SK-N-SH (cell line): ENCODE measurements around the gene PHACTR2. TPM values are rescaled to one million over a fixed set of nuclear protein-coding genes. Genes with fewer than 3 reads are reported as not detected.

ENCODE experiments used
- CTCF ChIA-PET: fragments of 300-600, 350-600 bp; formaldehyde crosslinking; extraction: SDS; loops from one replicate; lab custom pipeline; 2021; lab: Yijun Ruan, JAX
- POLR2A ChIA-PET: fragments of 350-600 bp; sonication (Branson Sonifier 250); formaldehyde crosslinking; extraction: SDS; loops from one replicate; lab custom pipeline; 2020; ENCODE audit warnings: antibody characterized with exemption, inconsistent platforms; lab: Yijun Ruan, JAX
- DNase-seq: peaks from one replicate; pipeline ENCODE4 v3.0.0; 2012
- H2AFZ ChIP-seq: fragments of 200-600 bp; sonication (generic); 2 replicates; pipeline ENCODE4 v1.8.1; 2016; ENCODE audit warnings: antibody characterized with exemption, mild to moderate bottlenecking, low read depth
- H3F3A ChIP-seq: fragments of 200-600 bp; sonication (generic); replicated peaks from 2 replicates; pipeline ENCODE3; 2016; ENCODE audit warnings: antibody characterized with exemption, mild to moderate bottlenecking; ENCODE audit not compliant: insufficient read depth
- H3K27ac ChIP-seq, 2 experiments: fragments of 200-500 bp in 1 of 2; fragments of 200-600 bp in 1 of 2; sonication (Bioruptor generic) in 1 of 2; sonication (generic), shearing (Covaris generic) in 1 of 2; 2 replicates each; pipeline versions ENCODE4 v1.5.1 to v1.6.1; 2014 to 2016; ENCODE audit warnings: low read depth in 2 of 2, inconsistent platforms in 1 of 2, low read length in 1 of 2, mild to moderate bottlenecking in 1 of 2, mixed read lengths in 1 of 2
- H3K27me3 ChIP-seq: fragments of 200-600 bp; sonication (generic), shearing (Covaris generic); 2 replicates; pipeline ENCODE4 v1.6.1; 2016; ENCODE audit warnings: mixed run types; ENCODE audit not compliant: insufficient read depth
- H3K36me3 ChIP-seq, 2 experiments: fragments of 200-500 bp in 1 of 2; fragments of 200-600 bp in 1 of 2; sonication (Bioruptor generic) in 1 of 2; sonication (generic) in 1 of 2; replicated peaks in 1 of 2; 2 replicates each; pipeline versions ENCODE3 to v1.5.1; 2014 to 2016; ENCODE audit warnings: low read length in 1 of 2, mild to moderate bottlenecking in 1 of 2; ENCODE audit not compliant: insufficient read depth in 2 of 2, control insufficient read depth in 1 of 2
- H3K4me1 ChIP-seq, 2 experiments: fragments of 200-500 bp in 1 of 2; fragments of 200-600 bp in 1 of 2; sonication (Bioruptor generic) in 1 of 2; sonication (generic), shearing (Covaris generic) in 1 of 2; 2 replicates each; pipeline versions ENCODE4 v1.5.1 to v1.6.1; 2014 to 2016; ENCODE audit warnings: low read depth in 1 of 2, low read length in 1 of 2, mixed run types in 1 of 2; ENCODE audit not compliant: insufficient read depth in 2 of 2, control insufficient read depth in 1 of 2
- H3K4me2 ChIP-seq: fragments of 200-600 bp; sonication (generic), shearing (Covaris generic); 2 replicates; pipeline ENCODE4 v1.6.1; 2017; ENCODE audit warnings: mixed run types
- H3K4me3 ChIP-seq, 2 experiments: fragments of 200-500 bp in 1 of 2; fragments of 200-600 bp in 1 of 2; sonication (Bioruptor generic) in 1 of 2; sonication (generic), shearing (Covaris generic) in 1 of 2; 2 replicates each; pipeline versions ENCODE4 v1.5.1 to v1.8.1; 2014 to 2016; ENCODE audit warnings: low read depth in 2 of 2, inconsistent platforms in 1 of 2, low read length in 1 of 2, mild to moderate bottlenecking in 1 of 2, mixed read lengths in 1 of 2, moderate library complexity in 1 of 2
- H3K79me2 ChIP-seq: fragments of 200-600 bp; sonication (generic); 2 replicates; pipeline ENCODE4 v1.8.1; 2017; ENCODE audit warnings: mild to moderate bottlenecking; ENCODE audit not compliant: insufficient read depth
- H3K9ac ChIP-seq: fragments of 200-600 bp; sonication (generic); 2 replicates; pipeline ENCODE4 v1.6.1; 2017; ENCODE audit warnings: mixed run types
- H3K9me2 ChIP-seq: fragments of 200-600 bp; sonication (generic); 2 replicates; pipeline ENCODE4 v1.6.1; 2017; ENCODE audit warnings: mixed run types
- H3K9me3 ChIP-seq: fragments of 200-600 bp; sonication (generic); 2 replicates; pipeline ENCODE4 v1.6.1; 2017; ENCODE audit warnings: mixed run types, mild to moderate bottlenecking, moderate library complexity
- H4K20me1 ChIP-seq: fragments of 200-600 bp; sonication (generic); 2 replicates; pipeline ENCODE4 v1.6.1; 2017; ENCODE audit warnings: mild to moderate bottlenecking, mixed run types; ENCODE audit not compliant: insufficient read depth
- CHD2 ChIP-seq: fragments of 150-350 bp; IDR thresholded peaks from 2 replicates; pipeline ENCODE4 v1.6.1; 2018; ENCODE audit warnings: low read length; ENCODE audit not compliant: partially characterized antibody
- CTCF ChIP-seq: fragments of 200-600 bp; sonication (generic); IDR thresholded peaks from 2 replicates; pipeline ENCODE4 v1.6.1; 2017; ENCODE audit warnings: antibody characterized with exemption, mild to moderate bottlenecking, moderate library complexity
- EP300 ChIP-seq, 2 experiments: IDR thresholded peaks; 2 replicates each; pipeline versions ENCODE4 v1.4.0 to v1.6.1; 2012; ENCODE audit warnings: borderline replicate concordance in 1 of 2, low read depth in 1 of 2, low read length in 1 of 2
- EZH2phosphoT487 ChIP-seq: fragments of 200-600 bp; sonication (generic); IDR thresholded peaks from 2 replicates; pipeline ENCODE4 v1.6.1; 2017; ENCODE audit warnings: low read depth, mixed run types, mild to moderate bottlenecking, antibody characterized with exemption, moderate library complexity, borderline replicate concordance
- FOXJ3 ChIP-seq: sonication (generic); formaldehyde crosslinking; IDR thresholded peaks from 2 replicates; pipeline ENCODE4 v1.5.1; 2020; ENCODE audit warnings: mild to moderate bottlenecking, missing genetic modification reagents
- GATA2 ChIP-seq: sonication (generic); formaldehyde crosslinking; IDR thresholded peaks from 2 replicates; pipeline ENCODE4 v1.5.0; 2020; ENCODE audit warnings: mild to moderate bottlenecking, missing genetic modification reagents
- IRF3 ChIP-seq: fragments of 150-350 bp; IDR thresholded peaks from 2 replicates; pipeline ENCODE4 v1.6.1; 2016; ENCODE audit warnings: mild to moderate bottlenecking, low read depth, low read length
- JUND ChIP-seq: IDR thresholded peaks from 2 replicates; pipeline ENCODE4 v1.4.0; 2012
- MXI1 ChIP-seq: IDR thresholded peaks from 2 replicates; pipeline ENCODE4 v1.6.1; 2012; ENCODE audit warnings: mild to moderate bottlenecking, low read depth, low read length, improper control_type of control experiment
- PBX3 ChIP-seq: IDR thresholded peaks from 2 replicates; pipeline ENCODE4; 2012
- REST ChIP-seq: IDR thresholded peaks from 2 replicates; pipeline ENCODE4 v1.6.1; 2012; ENCODE audit warnings: mild to moderate bottlenecking, low read depth, low read length, moderate library complexity
- RXRA ChIP-seq: IDR thresholded peaks from 2 replicates; pipeline ENCODE4 v1.4.0; 2012; ENCODE audit warnings: low read depth, mild to moderate bottlenecking, borderline replicate concordance
- TCF12 ChIP-seq: IDR thresholded peaks from 2 replicates; pipeline ENCODE4 v1.4.0; 2012
- USF1 ChIP-seq: IDR thresholded peaks from 2 replicates; pipeline ENCODE4 v1.4.0; 2012; ENCODE audit warnings: low read depth, borderline replicate concordance
- USF2 ChIP-seq: fragments of 150-350 bp; IDR thresholded peaks from 2 replicates; pipeline ENCODE4 v1.6.1; 2017; ENCODE audit warnings: antibody characterized with exemption, low read length, low read depth, borderline replicate concordance
- YY1 ChIP-seq: IDR thresholded peaks from 2 replicates; pipeline ENCODE4 v1.4.0; 2012; ENCODE audit warnings: low read depth, mild to moderate bottlenecking
- ZBTB33 ChIP-seq: IDR thresholded peaks from 2 replicates; pipeline ENCODE4 v1.4.0; 2012; ENCODE audit warnings: low read depth, borderline replicate concordance
- WGBS: methylation state at CpG from one replicate; pipeline ENCODE4 v1.1.6; 2017; ENCODE audit warnings: low lambda C conversion rate; 5-methylcytosine and 5-hydroxymethylcytosine counted together
- polyA plus RNA-seq, 3 experiments: library from polyadenylated mRNA; depleted of rRNA; stranded (reverse); fragments of >200 nt; gene quantifications; 2 replicates each; pipeline ENCODE4 v1.2.3, GENCODE V29; 2012

PHACTR2 gene
- polyA plus RNA-seq, 1 of the 3 experiments (the other 2 are of a cell fraction), result 5.0 TPM

GRCh38 chr6:143828572-143828971 is 150.8 kb downstream of the PHACTR2 start (continued):
- TF ChIP-seq REST (no peak), IRF3 (no peak), JUND (no peak), USF2 (no peak), EZH2phosphoT487 (no peak), USF1 (no peak), FOXJ3 (CRISPR knock-in tag) (no peak), RXRA (no peak)

GRCh38 chr6:143836150-143836549 is 158.4 kb downstream of the PHACTR2 start:
- Histone ChIP-seq H2AFZ (no peak overlapping the region), H3K9ac (no peak overlapping the region), H3K4me1 (no peaks in the 10 kb centered on the region), H3K79me2 (no peaks in the 10 kb centered on the region), H3K9me3 (no peaks in the 10 kb centered on the region), H4K20me1 (no peaks in the 10 kb centered on the region), H3K36me3 (no peaks in the 10 kb centered on the region), H3K27me3 (no peaks in the 10 kb centered on the region), H3K9me2 (no peaks in the 10 kb centered on the region), H3K27ac (no peak overlapping the region), H3F3A (no peaks in the 10 kb centered on the region), H3K4me2 (no peak overlapping the region), H3K4me3 (no peak overlapping the region)
- POLR2A ChIA-PET, result no interaction called here
- WGBS, result 81% methylated on average over 2 of the region's 2 CpGs
- TF ChIP-seq YY1, result no peak
- no peak for TF ChIP-seq CHD2
- TF ChIP-seq PBX3, result no peak
- TF ChIP-seq MXI1, result no peak
- no peak for TF ChIP-seq GATA2 (CRISPR knock-in tag)
- no peak for TF ChIP-seq EP300 (IDR thresholded peaks at IDR 0.05; ENCODE audit: borderline replicate concordance in 1 of 2, low read depth in 1 of 2, low read length in 1 of 2)
- TF ChIP-seq CTCF, result no peak
- no peak for TF ChIP-seq USF2
- TF ChIP-seq TCF12, result no peak
- TF ChIP-seq ZBTB33, result no peak
- DNase-seq, result no peak
- CTCF ChIA-PET, result no interaction called here
